A673 (cell line): ENCODE results near the gene DPM1. TPM values are rescaled to one million over a fixed set of nuclear protein-coding genes. Genes with fewer than 3 reads are reported as not detected.

Source experiments
- BruUV-seq: library from RNA; stranded (reverse); fragments of 400-500 nt; replicated peaks from 2 replicates; lab custom pipeline; 2021; lab: Mats Ljungman, UMichigan
- CTCF ChIA-PET: fragments of 300-600 bp; sonication (Branson Sonifier 250); formaldehyde crosslinking; loops from one replicate; lab custom pipeline; 2022; ENCODE audit warnings: antibody characterized with exemption; lab: Charles Lee
- POLR2A ChIA-PET: fragments of 300-600 bp; sonication (Branson Sonifier 250); formaldehyde crosslinking; loops from one replicate; lab custom pipeline; 2022; ENCODE audit warnings: antibody characterized with exemption; ENCODE audit not compliant: low non-redundant PET; lab: Charles Lee
- DNase-seq: peaks from one replicate; pipeline ENCODE4 v3.0.0-alpha.2; 2015; ENCODE audit warnings: low spot score
- H3K27ac ChIP-seq: fragments of 200-600 bp; sonication (generic); 2 replicates; pipeline ENCODE4 v1.5.1; 2016; ENCODE audit warnings: mixed run types, low read depth, mild to moderate bottlenecking, mixed read lengths, antibody characterized with exemption, low read length; ENCODE audit not compliant: poor library complexity, severe bottlenecking
- H3K27me3 ChIP-seq: fragments of 200-600 bp; sonication (generic); replicated peaks from 2 replicates; pipeline ENCODE4 v1.6.1; 2017; ENCODE audit warnings: mixed run types, low read depth, mild to moderate bottlenecking, mixed read lengths, antibody characterized with exemption, low read length; ENCODE audit not compliant: insufficient read depth, poor library complexity
- H3K36me3 ChIP-seq: fragments of 200-600 bp; sonication (generic); 2 replicates; pipeline ENCODE4 v1.6.1; 2016; ENCODE audit warnings: mixed run types, mild to moderate bottlenecking, mixed read lengths, antibody characterized with exemption, low read length; ENCODE audit not compliant: insufficient read depth, poor library complexity, severe bottlenecking
- H3K4me1 ChIP-seq: fragments of 200-600 bp; sonication (generic); 2 replicates; pipeline ENCODE4 v1.6.1; 2017; ENCODE audit warnings: mixed run types, mild to moderate bottlenecking, mixed read lengths, antibody characterized with exemption, low read length; ENCODE audit not compliant: insufficient read depth, poor library complexity, severe bottlenecking
- H3K4me3 ChIP-seq: fragments of 200-600 bp; sonication (generic); 2 replicates; pipeline ENCODE4 v1.5.1; 2016; ENCODE audit warnings: low read depth, mixed run types, mild to moderate bottlenecking, mixed read lengths, low read length; ENCODE audit not compliant: poor library complexity, severe bottlenecking
- H3K9me3 ChIP-seq: fragments of 200-600 bp; sonication (generic); 2 replicates; pipeline ENCODE4 v1.6.1; 2016; ENCODE audit warnings: mixed run types, low read depth, mild to moderate bottlenecking, mixed read lengths, antibody characterized with exemption, low read length; ENCODE audit not compliant: poor library complexity, severe bottlenecking
- CTCF ChIP-seq: fragments of 300-800, 200-600 bp; sonication (generic); conservative IDR thresholded peaks from 2 replicates; pipeline ENCODE4 v1.5.1; 2017; ENCODE audit warnings: low read depth, mild to moderate bottlenecking, antibody characterized with exemption, low read length, moderate library complexity, mixed read lengths
- EZH2 ChIP-seq: fragments of 200-600 bp; sonication (generic); IDR thresholded peaks from 2 replicates; pipeline ENCODE4 v1.6.1; 2017; ENCODE audit warnings: borderline replicate concordance, low read depth, mild to moderate bottlenecking, mixed read lengths, antibody characterized with exemption, low read length; ENCODE audit not compliant: poor library complexity, severe bottlenecking
- intact Hi-C: fragments of 100-400 bp; cut with micrococcal nuclease; formaldehyde crosslinking; loops from one replicate; pipeline ENCODE4 v1.10.0; 2022; ENCODE audit not compliant: unreplicated experiment
- total RNA-seq: library from RNA; stranded (reverse); gene quantifications from 2 replicates; pipeline ENCODE4 v1.2.3, GENCODE V29; 2021

Gene DPM1
- total RNA-seq, 1 experiment from 2014 or later, result 65.5 TPM

- Histone ChIP-seq H3K27ac (no peak overlapping the region), H3K36me3 (peaks cover 14% of the 10 kb centered on the region), H3K4me3 (no peak overlapping the region), H3K4me1 (peaks cover 16% of the 10 kb centered on the region), H3K27me3 (no peaks in the 10 kb centered on the region), H3K9me3 (no peaks in the 10 kb centered on the region)
- DNase-seq, result no peak
- no peak for TF ChIP-seq EZH2
- no peak for TF ChIP-seq CTCF
- no TSS peak for BruUV-seq
- ChIA-PET POLR2A (no interaction called here), CTCF (no interaction called here)
- intact Hi-C loops, result no loop called here
Measured at GRCh38 chr20:50909413-50909812, 48.9 kb downstream of the DPM1 start.

GRCh38 chr20:50904067-50904570 is 54.2 kb downstream of the DPM1 start:
- no TSS peak for BruUV-seq
- H3K36me3 ChIP-seq, result peaks cover 37% of the 10 kb centered on the region
- no peak for DNase-seq
- CTCF ChIA-PET, result no interaction called here
- no peaks in the 10 kb centered on the region for H3K27me3 ChIP-seq
- no peak for TF ChIP-seq EZH2
- TF ChIP-seq CTCF, result no peak
- no peak overlapping the region for H3K4me3 ChIP-seq
- H3K9me3 ChIP-seq, result no peaks in the 10 kb centered on the region
- peaks cover 15% of the 10 kb centered on the region for H3K4me1 ChIP-seq
- H3K27ac ChIP-seq, result no peak overlapping the region
- intact Hi-C loops, result no loop called here
- POLR2A ChIA-PET, result no interaction called here

- CTCF ChIA-PET, result no interaction called here
- no peak for TF ChIP-seq CTCF
- TF ChIP-seq EZH2, result no peak
Measured at GRCh38 chr20:50903353-50904051, 54.8 kb downstream of the DPM1 start.

More at GRCh38 chr20:50903353-50904051, 54.8 kb downstream of the DPM1 start:
- Histone ChIP-seq H3K4me1 (peaks cover 20% of the 10 kb centered on the region), H3K27ac (peak overlapping the region; percentile 27), H3K4me3 (no peak overlapping the region), H3K9me3 (no peaks in the 10 kb centered on the region), H3K27me3 (no peaks in the 10 kb centered on the region), H3K36me3 (peaks cover 42% of the 10 kb centered on the region)
- intact Hi-C loops, result no loop called here
- BruUV-seq, result no TSS peak
- POLR2A ChIA-PET, result no interaction called here
- no peak for DNase-seq
